T-cell (primary cell): ENCODE results near the gene PIK3CD. TPM values are rescaled to one million over a fixed set of nuclear protein-coding genes. Genes with fewer than 3 reads are reported as not detected.

Experiments used
- ATAC-seq, 4 experiments: fragments of 200-7000 bp in 3 of 4; fragments of 150-1000 bp in 1 of 4; cut with Tn5 transposase; replicated peaks in 1 of 4; 1 replicate in 3 of 4; 2 replicates in 1 of 4; pipeline ENCODE4 v1.10.0; 2021; ENCODE audit warnings: moderate library complexity in 3 of 4, mild to moderate bottlenecking in 2 of 4, moderate number of reproducible peaks in 1 of 4
- CTCF ChIA-PET, 2 donors: fragments of 300-600 bp; sonication (Branson Sonifier 250); formaldehyde crosslinking; loops; one replicate each; lab custom pipeline; 2022; ENCODE audit warnings: antibody characterized with exemption in 2 of 2; lab: Charles Lee
- POLR2A ChIA-PET, 2 donors: fragments of 300-600 bp; sonication (Branson Sonifier 250); formaldehyde crosslinking; loops; one replicate each; lab custom pipeline; 2022; ENCODE audit warnings: antibody characterized with exemption in 2 of 2; lab: Charles Lee
- DNase-seq, 35 experiments: peaks; one replicate each; pipeline versions ENCODE4 v3.0.0 to v3.0.0-alpha.2; 2013 to 2023
- H3K27ac ChIP-seq: one replicate; pipeline ENCODE4 v1.5.1; 2013; ENCODE audit warnings: low read length
- H3K27me3 ChIP-seq, 2 experiments: replicated peaks in 1 of 2; 1 replicate in 1 of 2; 2 replicates in 1 of 2; pipeline versions ENCODE4 v1.6.1 to v1.7.0; 2013; ENCODE audit warnings: low read length in 1 of 2, mixed read lengths in 1 of 2; ENCODE audit not compliant: control insufficient read depth in 2 of 2, insufficient read depth in 2 of 2; ENCODE audit errors: extremely low read depth in 1 of 2
- H3K36me3 ChIP-seq, 2 donors: 1 replicate in 1 of 2; 2 replicates in 1 of 2; pipeline versions ENCODE4 v1.6.1 to v1.7.0; 2013; ENCODE audit warnings: low read length in 1 of 2; ENCODE audit not compliant: control insufficient read depth in 2 of 2, insufficient read depth in 1 of 2; ENCODE audit errors: extremely low read depth in 1 of 2
- H3K4me1 ChIP-seq, 2 experiments: 1 replicate in 1 of 2; 2 replicates in 1 of 2; pipeline versions ENCODE4 v1.6.1 to v1.7.0; 2013; ENCODE audit warnings: low read length in 2 of 2, mixed read lengths in 1 of 2; ENCODE audit not compliant: insufficient read depth in 2 of 2, control insufficient read depth in 1 of 2; ENCODE audit errors: extremely low read depth in 1 of 2
- H3K4me3 ChIP-seq, 2 donors: 1 replicate in 1 of 2; 2 replicates in 1 of 2; pipeline versions ENCODE4 v1.5.1 to v1.7.0; 2013; ENCODE audit warnings: mild to moderate bottlenecking in 2 of 2, low read length in 1 of 2, moderate library complexity in 1 of 2; ENCODE audit not compliant: control insufficient read depth in 1 of 2; ENCODE audit errors: extremely low read depth in 1 of 2
- H3K9me3 ChIP-seq: 2 replicates; pipeline ENCODE4 v1.7.0; 2013
- H3K27ac Mint-ChIP-seq, 2 donors: one replicate each; pipeline ENCODE4 v1.8.0; 2020 to 2021; ENCODE audit warnings: mild to moderate bottlenecking in 2 of 2, mixed read lengths in 2 of 2
- H3K27me3 Mint-ChIP-seq, 2 donors: one replicate each; pipeline ENCODE4 v1.8.0; 2021 to 2022; ENCODE audit warnings: mixed read lengths in 2 of 2
- H3K36me3 Mint-ChIP-seq: one replicate; pipeline ENCODE4 v1.8.0; 2021; ENCODE audit warnings: mixed read lengths
- H3K4me1 Mint-ChIP-seq, 3 donors: one replicate each; pipeline ENCODE4 v1.8.0; 2020 to 2022; ENCODE audit warnings: mixed read lengths in 3 of 3, mild to moderate bottlenecking in 1 of 3
- H3K4me3 Mint-ChIP-seq, 3 donors: one replicate each; pipeline ENCODE4 v1.8.0; 2020 to 2022; ENCODE audit warnings: mild to moderate bottlenecking in 3 of 3, mixed read lengths in 3 of 3, moderate library complexity in 3 of 3
- H3K9me3 Mint-ChIP-seq, 3 donors: one replicate each; pipeline ENCODE4 v1.8.0; 2020 to 2022; ENCODE audit warnings: mixed read lengths in 3 of 3
- WGBS: methylation state at CpG from one replicate; pipeline ENCODE4 v1.1.5; 2013; ENCODE audit warnings: missing lambda C conversion rate; ENCODE audit not compliant: insufficient coverage; 5-methylcytosine and 5-hydroxymethylcytosine counted together
- total RNA-seq, 35 experiments: library from RNA in 6 of 35; stranded (reverse) in 6 of 35; fragments of 120-200 nt in 1 of 35; gene quantifications; one replicate each; pipeline versions ENCODE4 v1.2.1 to v1.2.4 and lab custom pipeline; 2013 to 2026

The PIK3CD gene
- total RNA-seq, 5 donors from 2014 or later (not counting 1 experiment from before 2014, with no cell fraction given) = 246 to 313 (median 280) TPM

GRCh38 chr1:9634582-9634981 lies 16.9 kb upstream of the PIK3CD start:
- no peak overlapping the region for H3K4me3 ChIP-seq
- ChIA-PET CTCF (no interaction called here), POLR2A (no interaction called here)
- no CpG with 5 or more reads among the region's 2 CpGs for WGBS
- no peaks in the 10 kb centered on the region for H3K27me3 ChIP-seq
- Mint-ChIP-seq H3K4me1 (peaks cover 81 to 85% (median 83%) of the 10 kb centered on the region in 3 donors), H3K27ac (peak overlapping the region; percentile 61 to 85), H3K27me3 (no peaks in the 10 kb centered on the region), H3K9me3 (no peaks in the 10 kb centered on the region), H3K36me3 (peaks cover 34% of the 10 kb centered on the region), H3K4me3 (peak overlapping the region in 1 of 3 donors; percentile 90)
- no peak overlapping the region for H3K27ac ChIP-seq
- DNase-seq (no peak), ATAC-seq (no peak)
- no peaks in the 10 kb centered on the region for H3K9me3 ChIP-seq
- H3K36me3 ChIP-seq = peaks cover 4 to 35% of the 10 kb centered on the region in 2 donors
- H3K4me1 ChIP-seq = peaks cover 38 to 86% of the 10 kb centered on the region in 2 experiments

DNA sequence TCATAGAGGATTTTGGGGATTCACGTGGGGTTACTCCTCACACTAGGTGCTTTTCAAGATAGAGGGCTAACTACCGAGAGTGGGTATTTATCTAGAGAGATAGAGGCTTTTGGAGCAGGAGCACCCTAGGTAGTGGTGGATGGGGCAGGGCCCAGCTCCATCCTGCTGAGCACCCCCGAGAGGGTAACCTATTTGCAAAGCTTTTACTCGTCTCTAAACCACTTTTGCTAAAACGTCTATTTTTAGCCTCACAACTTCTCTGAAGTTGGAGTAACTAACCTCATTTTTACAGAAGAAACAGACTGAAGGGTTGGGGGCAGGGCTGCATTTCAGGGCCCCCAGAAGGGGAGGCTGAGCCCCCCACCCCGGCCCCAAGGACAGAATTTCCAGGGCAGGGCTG lies 12.3 kb upstream of the PIK3CD start:
- Mint-ChIP-seq H3K4me3 (peak overlapping the region in 2 of 3 donors; percentile 57 to 63), H3K27ac (peak overlapping the region; percentile 77 to 81), H3K36me3 (peaks cover 41% of the 10 kb centered on the region), H3K9me3 (no peaks in the 10 kb centered on the region), H3K4me1 (peaks cover 82 to 84% (median 82%) of the 10 kb centered on the region in 3 donors), H3K27me3 (no peaks in the 10 kb centered on the region)
- ATAC-seq (peak; percentile 47 to 68 (median 61)), DNase-seq (no peak)
- POLR2A ChIA-PET = interaction anchor here in 1 of 2 donors (0.5 to 0.7 kb wide), 3 partner anchors 8 to 16 kb away, joined by 3 to 6 read pairs (median 6); no protein-coding TSS in a partner anchor
- no peak overlapping the region for H3K4me3 ChIP-seq
- no peaks in the 10 kb centered on the region for H3K27me3 ChIP-seq
- CTCF ChIA-PET = interaction anchor here in 1 of 2 donors (0.5 kb wide), 1 partner anchor 497 kb away, joined by 5 read pairs; no protein-coding TSS in a partner anchor
- peaks cover 12 to 37% of the 10 kb centered on the region in 2 donors for H3K36me3 ChIP-seq
- peaks cover 41 to 85% of the 10 kb centered on the region in 2 experiments for H3K4me1 ChIP-seq
- H3K27ac ChIP-seq = peak overlapping the region; percentile 12
- no peaks in the 10 kb centered on the region for H3K9me3 ChIP-seq
- 14% methylated on average over 1 of the region's 6 CpGs for WGBS

DNA sequence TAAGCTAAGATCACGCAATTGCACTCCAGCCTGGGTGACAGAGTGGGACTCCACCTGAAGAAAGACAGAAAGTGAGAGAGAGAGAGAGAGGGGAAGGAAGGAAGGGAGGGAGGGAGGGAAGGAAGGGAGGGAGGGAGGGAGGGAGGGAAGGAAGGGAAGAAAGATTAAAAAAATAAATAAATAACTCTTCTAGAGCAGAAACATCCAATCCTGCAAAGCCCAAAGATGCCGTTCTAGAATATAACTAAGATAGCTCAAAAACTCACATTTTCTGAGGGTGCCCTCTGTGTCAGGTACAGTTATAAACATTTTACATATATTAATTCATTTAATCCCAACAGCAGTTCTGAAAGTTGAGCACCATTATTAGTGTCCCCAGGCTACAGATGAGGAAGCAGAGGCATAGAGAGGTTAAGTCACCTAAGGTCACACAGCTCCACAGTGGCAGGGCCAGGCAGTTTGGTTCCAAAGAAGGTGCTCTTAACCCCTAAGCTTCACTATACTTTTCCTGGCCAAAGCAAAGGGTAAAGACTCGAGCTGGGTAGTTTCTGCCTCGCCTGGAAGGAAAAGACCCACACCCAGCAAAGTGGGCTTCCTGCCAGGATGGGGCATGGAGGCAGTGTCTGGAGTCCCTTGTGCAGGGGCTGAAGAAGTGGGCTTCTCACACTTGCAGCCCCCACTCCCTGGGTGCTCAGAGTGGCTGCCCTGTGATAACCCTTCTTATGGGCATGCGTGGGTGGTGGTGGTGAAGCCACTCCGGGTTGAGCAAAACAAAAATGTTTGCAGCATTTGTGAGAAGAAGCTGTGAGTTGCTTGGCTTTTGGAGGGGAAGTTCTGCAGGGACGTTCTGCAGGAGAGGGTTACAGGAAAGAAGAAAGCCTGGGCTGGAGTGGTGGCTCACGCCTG lies 7.9 kb upstream of the PIK3CD start:
- Histone ChIP-seq H3K9me3 (no peaks in the 10 kb centered on the region), H3K4me1 (peaks cover 41 to 86% of the 10 kb centered on the region in 2 experiments), H3K4me3 (peak overlapping the region in 1 of 2 donors; percentile 46), H3K36me3 (peaks cover 8 to 10% of the 10 kb centered on the region in 2 donors), H3K27ac (peak overlapping the region; percentile 28), H3K27me3 (no peaks in the 10 kb centered on the region)
- WGBS = 15% methylated on average over 4 of the region's 8 CpGs
- H3K4me3 Mint-ChIP-seq = peak overlapping the region; percentile 18 to 81 (median 32)
- peak overlapping the region; percentile 89 to 91 for H3K27ac Mint-ChIP-seq
- no peaks in the 10 kb centered on the region for H3K27me3 Mint-ChIP-seq
- ChIA-PET CTCF (interaction anchor here in 1 of 2 donors (0.7 to 2.1 kb wide), 3 partner anchors 13 to 90 kb away, joined by 3 to 8 read pairs (median 5); no protein-coding TSS in a partner anchor), POLR2A (no interaction called here)
- DNase-seq = peak in 3 of 35 experiments; percentile 22 to 34 (median 33)
- H3K4me1 Mint-ChIP-seq = peaks cover 73 to 80% (median 76%) of the 10 kb centered on the region in 3 donors
- peak; percentile 39 to 66 (median 56) for ATAC-seq
- H3K36me3 Mint-ChIP-seq = peaks cover 19% of the 10 kb centered on the region
- no peaks in the 10 kb centered on the region for H3K9me3 Mint-ChIP-seq

GRCh38 chr1:9646037-9646436 lies 5.5 kb upstream of the PIK3CD start:
- Mint-ChIP-seq H3K27me3 (no peaks in the 10 kb centered on the region), H3K4me1 (peaks cover 70 to 76% (median 76%) of the 10 kb centered on the region in 3 donors), H3K36me3 (peaks cover 6% of the 10 kb centered on the region), H3K4me3 (no peak overlapping the region), H3K9me3 (no peaks in the 10 kb centered on the region), H3K27ac (peak overlapping the region; percentile 57 to 78)
- ChIA-PET POLR2A (interaction anchor here in 1 of 2 donors (0.6 kb wide), 1 partner anchor 40 kb away, joined by 5 read pairs; no protein-coding TSS in a partner anchor), CTCF (no interaction called here)
- Histone ChIP-seq H3K4me3 (no peak overlapping the region), H3K4me1 (peaks cover 26 to 85% of the 10 kb centered on the region in 2 experiments), H3K9me3 (no peaks in the 10 kb centered on the region), H3K27ac (no peak overlapping the region), H3K27me3 (no peaks in the 10 kb centered on the region), H3K36me3 (peaks cover 7 to 10% of the 10 kb centered on the region in 2 donors)
- no peak for ATAC-seq
- no peak for DNase-seq
- WGBS = 100% methylated on average over 7 of the region's 13 CpGs

- H3K27ac Mint-ChIP-seq = peak overlapping the region; percentile 43 to 82
Measured at GRCh38 chr1:9648171-9648570, 3.4 kb upstream of the PIK3CD start.

DNA sequence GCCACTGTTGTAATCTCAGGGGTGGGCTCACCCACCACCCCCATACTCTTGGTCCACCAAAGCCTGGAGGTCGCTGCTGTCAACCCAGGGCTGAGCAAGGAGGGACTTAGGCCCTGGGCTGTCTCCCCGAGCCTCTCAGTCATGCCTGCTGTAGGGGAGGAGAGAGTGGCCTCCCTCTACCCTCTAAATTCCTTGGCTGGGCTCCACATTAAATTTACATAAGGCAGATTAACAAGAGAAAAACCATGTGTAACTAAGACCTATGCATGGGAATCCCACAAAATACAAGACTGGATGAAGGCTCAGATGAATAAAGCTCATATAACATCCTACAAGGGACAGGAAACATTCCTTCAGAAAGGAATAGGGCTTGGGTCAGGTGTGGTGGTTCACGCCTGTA lies 1.8 kb upstream of the PIK3CD start:
- ChIA-PET POLR2A (no interaction called here), CTCF (no interaction called here)
- Mint-ChIP-seq H3K27ac (peak overlapping the region; percentile 59 to 99), H3K4me1 (peaks cover 63 to 68% (median 68%) of the 10 kb centered on the region in 3 donors), H3K36me3 (no peaks in the 10 kb centered on the region), H3K9me3 (no peaks in the 10 kb centered on the region), H3K4me3 (peak overlapping the region in 2 of 3 donors; percentile 43 to 100), H3K27me3 (no peaks in the 10 kb centered on the region)
- Histone ChIP-seq H3K36me3 (no peaks in the 10 kb centered on the region), H3K4me3 (no peak overlapping the region), H3K27me3 (no peaks in the 10 kb centered on the region), H3K9me3 (no peaks in the 10 kb centered on the region), H3K4me1 (peaks cover 9 to 73% of the 10 kb centered on the region in 2 experiments), H3K27ac (no peak overlapping the region)
- DNase-seq (no peak), ATAC-seq (no peak)
- no CpG with 5 or more reads among the region's 3 CpGs for WGBS

More at GRCh38 chr1:9648171-9648570, 3.4 kb upstream of the PIK3CD start:
- ChIA-PET CTCF (no interaction called here), POLR2A (no interaction called here)
- Mint-ChIP-seq H3K36me3 (no peaks in the 10 kb centered on the region), H3K4me1 (peaks cover 62 to 68% (median 65%) of the 10 kb centered on the region in 3 donors), H3K27me3 (no peaks in the 10 kb centered on the region), H3K4me3 (no peak overlapping the region), H3K9me3 (no peaks in the 10 kb centered on the region)
- Histone ChIP-seq H3K27me3 (no peaks in the 10 kb centered on the region), H3K4me3 (no peak overlapping the region), H3K9me3 (no peaks in the 10 kb centered on the region), H3K27ac (no peak overlapping the region), H3K4me1 (peaks cover 19 to 72% of the 10 kb centered on the region in 2 experiments), H3K36me3 (no peaks in the 10 kb centered on the region)
- ATAC-seq (no peak), DNase-seq (no peak)
- WGBS = 95% methylated on average over 9 of the region's 10 CpGs
